C4-2B (cell line): ENCODE measurements around the gene PERCC1.

Source experiments
- ZFX ChIP-seq: fragments of 450-650 bp; IDR thresholded peaks from 2 replicates; pipeline ENCODE4 v1.6.1; 2017
- TF ChIP-seq, protein P1 (sequence below): fragments of 450-650 bp; conservative IDR thresholded peaks from 2 replicates; pipeline ENCODE4 v1.5.1; 2017; ENCODE audit warnings: mild to moderate bottlenecking

GRCh38 chr16:1437606-1438005, 6.7 kb downstream of the PERCC1 start:
- TF ChIP-seq, protein P1, sequence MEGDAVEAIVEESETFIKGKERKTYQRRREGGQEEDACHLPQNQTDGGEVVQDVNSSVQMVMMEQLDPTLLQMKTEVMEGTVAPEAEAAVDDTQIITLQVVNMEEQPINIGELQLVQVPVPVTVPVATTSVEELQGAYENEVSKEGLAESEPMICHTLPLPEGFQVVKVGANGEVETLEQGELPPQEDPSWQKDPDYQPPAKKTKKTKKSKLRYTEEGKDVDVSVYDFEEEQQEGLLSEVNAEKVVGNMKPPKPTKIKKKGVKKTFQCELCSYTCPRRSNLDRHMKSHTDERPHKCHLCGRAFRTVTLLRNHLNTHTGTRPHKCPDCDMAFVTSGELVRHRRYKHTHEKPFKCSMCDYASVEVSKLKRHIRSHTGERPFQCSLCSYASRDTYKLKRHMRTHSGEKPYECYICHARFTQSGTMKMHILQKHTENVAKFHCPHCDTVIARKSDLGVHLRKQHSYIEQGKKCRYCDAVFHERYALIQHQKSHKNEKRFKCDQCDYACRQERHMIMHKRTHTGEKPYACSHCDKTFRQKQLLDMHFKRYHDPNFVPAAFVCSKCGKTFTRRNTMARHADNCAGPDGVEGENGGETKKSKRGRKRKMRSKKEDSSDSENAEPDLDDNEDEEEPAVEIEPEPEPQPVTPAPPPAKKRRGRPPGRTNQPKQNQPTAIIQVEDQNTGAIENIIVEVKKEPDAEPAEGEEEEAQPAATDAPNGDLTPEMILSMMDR: no peak
- TF ChIP-seq ZFX: no peak
